GM21528 (cell line): Measurements from ENCODE around the gene PTPRN2.
"Not testable (repeated sequence)": the region's sequence is repeated elsewhere in the genome, so short reads cannot be mapped to it uniquely, and the experiment has no call there.

Experiments
- ATAC-seq: cut with Tn5 transposase; IDR thresholded peaks from one replicate; pipeline ENCODE4 v1.9.1; 2021; ENCODE audit warnings: mild to moderate bottlenecking, moderate library complexity; ENCODE audit not compliant: unreplicated experiment, low FRiP score

PTPRN2 gene

DNA sequence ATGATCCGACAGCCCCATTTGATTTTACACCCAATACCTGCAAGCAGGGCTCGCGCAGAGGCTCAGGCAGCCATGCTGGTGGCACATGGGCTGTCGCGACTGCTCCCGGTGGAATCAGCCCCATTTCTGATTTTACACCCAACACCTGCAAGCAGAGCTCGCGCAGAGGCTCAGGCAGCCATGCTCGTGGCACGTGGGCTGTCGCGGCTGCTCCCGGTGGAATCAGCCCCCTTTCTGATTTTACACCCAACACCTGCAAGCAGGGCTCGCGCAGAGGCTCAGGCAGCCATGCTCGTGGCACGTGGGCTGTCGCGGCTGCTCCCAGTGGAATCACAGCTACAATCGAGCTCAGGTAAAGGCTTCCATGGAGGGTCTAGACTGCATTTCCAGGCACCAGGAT is 244.1 kb downstream of the PTPRN2 start:
- no peak for ATAC-seq

DNA sequence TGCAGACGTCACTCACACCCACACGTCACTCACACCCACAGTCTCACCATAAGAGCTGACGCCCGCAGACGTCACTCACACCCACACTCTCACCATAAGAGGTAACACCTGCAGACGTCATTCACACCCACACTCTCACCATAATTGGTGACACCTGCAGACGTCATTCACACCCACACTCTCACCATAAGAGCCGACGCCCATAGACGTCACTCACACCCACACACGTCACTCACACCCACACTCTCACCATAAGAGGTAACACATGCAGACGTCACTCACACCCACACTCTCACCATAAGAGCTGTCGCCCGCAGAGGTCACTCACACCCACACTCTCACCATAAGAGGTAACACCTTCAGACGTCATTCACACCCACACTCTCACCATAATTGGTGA is 246.5 kb downstream of the PTPRN2 start:
- ATAC-seq = not testable (repeated sequence)

DNA sequence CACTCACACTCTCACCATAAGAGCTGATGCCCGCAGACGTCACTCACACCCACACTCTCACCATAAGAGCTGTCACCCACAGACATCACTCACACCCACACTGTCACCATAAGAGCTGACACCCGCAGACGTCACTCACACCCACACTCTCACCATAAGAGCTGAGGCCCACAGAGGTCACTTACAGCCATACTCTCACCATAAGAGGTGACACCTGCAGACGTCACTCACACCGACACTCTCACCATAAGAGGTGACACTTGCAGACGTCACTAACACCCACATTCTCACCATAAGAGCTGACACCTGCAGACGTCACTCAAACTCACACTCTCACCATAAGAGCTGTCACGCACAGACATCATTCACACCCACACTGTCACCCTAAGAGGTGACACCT is 250.7 kb downstream of the PTPRN2 start:
- ATAC-seq = not testable (repeated sequence)

DNA sequence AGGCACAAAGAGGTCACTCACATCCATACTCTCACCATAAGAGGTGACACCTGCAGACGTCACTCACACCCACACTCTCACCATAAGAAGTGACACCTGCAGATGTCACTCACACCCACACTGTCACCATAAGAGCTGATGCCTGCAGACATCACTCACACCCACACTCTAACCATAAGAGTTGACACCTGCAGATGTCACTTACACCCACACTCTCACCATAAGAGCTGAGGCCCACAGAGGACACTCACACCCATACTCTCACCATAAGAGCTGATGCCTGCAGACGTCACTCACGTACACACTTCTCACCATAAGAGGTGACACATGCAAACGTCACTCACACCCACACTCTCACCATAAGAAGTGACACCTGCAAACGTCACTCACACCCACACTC is 255.1 kb downstream of the PTPRN2 start:
- ATAC-seq = not testable (repeated sequence)

DNA sequence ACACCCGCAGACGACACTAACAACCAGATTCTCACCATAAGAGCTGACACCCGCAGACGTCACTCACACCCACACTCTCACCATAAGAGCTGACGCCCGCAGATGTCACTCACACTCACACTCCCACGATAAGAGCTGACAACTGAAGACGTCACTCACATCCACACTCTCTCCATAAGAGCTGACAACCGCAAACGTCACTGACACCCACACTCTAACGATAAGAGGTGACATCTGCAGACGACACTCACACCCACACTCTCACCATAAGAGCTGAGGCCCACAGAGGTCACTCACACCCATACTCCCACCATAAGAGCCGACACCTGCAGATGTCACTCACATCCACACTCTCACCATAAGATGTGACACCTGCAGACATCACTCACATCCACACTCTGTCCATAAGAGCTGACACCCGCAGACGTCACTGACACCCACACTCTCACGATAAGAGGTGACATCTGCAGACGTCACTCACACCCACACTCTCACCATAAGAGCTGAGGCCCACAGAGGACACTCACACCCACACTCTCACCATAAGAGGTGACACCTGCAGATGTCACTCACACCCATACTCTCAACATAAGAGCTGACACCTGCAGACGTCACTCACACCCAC is 255.7 kb downstream of the PTPRN2 start:
- not testable (repeated sequence) for ATAC-seq

DNA sequence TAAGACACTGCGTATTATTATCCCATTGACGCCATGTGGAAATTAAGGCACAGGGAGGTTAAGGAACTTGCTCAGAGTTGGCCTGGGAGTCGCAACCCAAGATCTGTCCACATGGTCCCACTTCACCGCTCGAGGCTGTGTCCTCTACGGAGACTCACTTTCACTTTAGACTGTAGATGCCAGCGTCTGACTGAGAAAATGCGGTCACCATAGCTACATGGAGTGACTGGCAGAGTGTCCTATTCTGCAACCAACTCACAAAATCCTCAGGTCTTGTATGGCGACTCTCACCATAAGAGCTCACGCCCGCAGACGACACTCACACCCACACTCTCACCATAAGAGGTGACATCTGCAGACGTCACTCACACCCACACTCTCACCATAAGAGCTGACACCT is 257.9 kb downstream of the PTPRN2 start:
- no peak for ATAC-seq

DNA sequence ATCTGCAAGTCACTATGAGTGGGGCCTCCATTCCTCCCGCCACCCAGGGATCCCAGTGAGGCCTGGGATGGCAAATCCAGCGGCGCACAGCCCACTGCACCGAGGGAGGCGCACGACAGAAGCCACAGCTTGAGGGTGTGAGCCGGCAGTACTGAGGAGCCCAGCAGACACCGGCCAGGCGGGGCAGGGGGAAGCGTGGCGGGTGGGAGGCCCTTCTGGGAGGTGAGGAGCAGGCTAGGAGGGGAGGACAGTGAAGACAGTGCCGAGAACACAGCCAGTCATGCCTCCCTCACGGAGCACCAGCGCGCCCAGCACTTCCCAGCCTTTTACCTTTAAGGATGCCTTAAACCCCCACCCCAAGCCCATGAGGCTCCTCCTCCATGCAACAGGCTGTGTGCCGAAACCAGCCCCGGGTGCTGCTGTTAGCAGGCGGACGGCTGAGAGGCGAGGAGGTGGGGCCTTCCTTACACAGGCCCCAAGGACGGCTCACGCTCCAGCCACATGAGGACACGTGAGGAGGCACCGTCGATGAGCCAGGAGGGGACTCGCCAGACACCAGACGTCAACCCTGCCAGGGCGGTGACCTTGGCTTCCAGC is 258.5 kb downstream of the PTPRN2 start:
- no peak for ATAC-seq

DNA sequence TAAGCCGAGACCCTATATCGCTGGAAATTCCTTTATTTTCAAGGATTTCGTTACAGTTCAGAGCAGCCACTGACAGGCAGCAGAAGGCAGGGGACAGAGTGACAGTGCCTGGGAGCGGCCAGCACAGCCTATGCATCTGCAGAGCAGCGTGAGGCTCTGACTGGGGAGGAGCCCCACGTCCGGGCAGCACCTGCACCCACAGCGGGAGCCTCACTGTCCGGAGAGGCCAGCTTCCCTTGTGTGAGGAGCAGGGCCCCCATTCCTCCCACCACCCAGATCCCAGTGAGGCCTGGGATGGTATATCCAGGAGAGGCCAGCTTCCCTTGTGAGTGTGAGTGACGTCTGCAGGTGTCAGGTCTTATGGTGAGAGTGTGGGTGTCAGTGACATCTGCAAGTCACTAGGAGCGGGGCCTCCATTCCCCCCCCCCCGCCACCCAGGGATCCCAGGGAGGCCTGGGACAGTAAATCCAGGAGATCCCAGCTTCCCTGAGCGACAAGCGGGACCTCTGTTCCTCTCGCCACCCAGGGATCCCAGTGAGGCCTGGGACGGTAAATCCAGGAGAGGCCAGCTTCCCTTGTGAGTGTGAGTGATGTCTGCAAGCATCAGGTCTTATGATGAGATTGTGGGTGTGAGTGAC is 259.1 kb downstream of the PTPRN2 start:
- ATAC-seq = no peak

DNA sequence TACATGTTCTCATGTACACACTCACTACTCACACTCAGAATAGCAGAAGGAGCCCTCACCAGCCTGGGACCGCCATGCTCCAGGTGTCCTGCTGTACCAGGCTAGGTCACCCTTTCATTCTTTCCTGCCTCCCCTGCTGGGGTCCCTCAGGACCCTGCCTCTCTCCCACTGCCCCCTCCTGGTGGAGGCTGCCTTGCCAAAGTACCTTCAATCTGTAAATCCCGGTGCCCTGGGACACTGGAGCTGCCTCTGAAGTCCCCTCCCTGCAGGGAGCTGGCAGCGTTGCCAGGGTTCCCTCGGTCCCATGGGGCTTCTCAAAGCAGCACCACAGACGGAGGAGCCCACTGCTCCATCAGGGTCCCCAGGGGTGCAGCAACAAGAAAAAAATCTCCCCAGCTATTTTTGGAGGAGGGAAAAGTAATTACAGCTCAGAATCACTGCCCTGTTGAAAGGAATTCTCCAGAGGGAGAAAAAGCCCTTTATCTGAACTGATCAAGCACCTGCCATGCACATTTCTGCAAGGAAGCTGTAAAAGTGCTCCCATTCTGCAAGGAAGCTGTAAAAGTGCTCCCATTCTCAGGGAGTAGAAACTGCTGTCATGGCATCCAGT is 259.9 kb downstream of the PTPRN2 start:
- ATAC-seq = no peak

DNA sequence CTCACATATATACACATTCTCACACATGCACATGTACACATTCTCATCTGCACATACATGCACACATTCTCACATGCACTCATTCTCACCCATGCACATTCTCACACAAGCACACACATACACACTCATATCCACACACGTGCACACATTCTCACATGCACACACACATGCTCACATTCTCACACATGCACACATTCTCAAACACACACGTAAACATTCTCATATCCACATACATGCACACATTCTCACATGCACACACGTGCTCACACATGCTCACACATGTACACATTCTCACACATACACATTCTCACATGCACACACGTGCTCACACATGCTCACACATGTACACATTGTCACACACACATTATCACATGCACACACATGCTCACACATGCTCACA is 260.6 kb downstream of the PTPRN2 start:
- ATAC-seq = no peak

DNA sequence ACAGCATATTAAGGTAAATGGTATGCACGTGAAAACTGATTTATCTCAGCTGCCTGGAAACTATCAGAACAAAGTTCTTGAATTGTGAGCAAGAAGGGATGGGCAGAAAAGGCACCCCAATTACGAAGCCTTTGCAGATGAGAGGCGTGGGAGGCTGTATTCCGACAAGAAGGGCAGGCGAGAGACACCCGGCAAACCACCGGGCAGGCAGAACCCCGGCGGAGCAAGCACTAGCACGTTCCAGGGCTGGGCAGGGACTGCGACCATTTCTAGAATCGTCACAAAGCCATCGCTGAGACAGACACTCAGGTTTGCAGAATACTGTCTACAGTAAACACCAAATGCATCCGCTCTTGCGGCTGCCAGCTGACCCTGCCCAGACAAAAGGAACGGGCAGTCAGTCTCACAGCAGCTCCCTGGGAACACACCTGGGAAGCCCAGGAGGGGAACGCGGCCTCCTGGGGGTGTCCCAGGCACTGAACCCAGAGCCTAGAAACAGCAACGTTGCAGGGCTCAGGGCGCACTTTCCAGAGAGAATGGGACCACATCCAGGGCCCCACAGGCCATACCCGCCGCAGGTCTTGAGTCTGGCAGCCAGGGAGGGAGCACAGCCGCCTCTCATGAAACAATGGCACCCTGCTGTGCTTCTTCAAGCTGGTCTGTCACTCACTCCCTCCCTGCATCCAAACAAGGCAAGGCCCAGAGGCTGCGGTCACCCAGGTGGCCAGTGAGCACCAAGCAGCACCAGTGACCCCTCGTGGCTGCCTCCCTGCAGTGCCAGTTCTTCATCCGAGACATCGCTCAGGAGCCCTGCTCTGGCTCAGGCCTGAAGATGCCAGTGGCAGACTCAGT is 261.9 kb downstream of the PTPRN2 start:
- ATAC-seq = no peak

DNA sequence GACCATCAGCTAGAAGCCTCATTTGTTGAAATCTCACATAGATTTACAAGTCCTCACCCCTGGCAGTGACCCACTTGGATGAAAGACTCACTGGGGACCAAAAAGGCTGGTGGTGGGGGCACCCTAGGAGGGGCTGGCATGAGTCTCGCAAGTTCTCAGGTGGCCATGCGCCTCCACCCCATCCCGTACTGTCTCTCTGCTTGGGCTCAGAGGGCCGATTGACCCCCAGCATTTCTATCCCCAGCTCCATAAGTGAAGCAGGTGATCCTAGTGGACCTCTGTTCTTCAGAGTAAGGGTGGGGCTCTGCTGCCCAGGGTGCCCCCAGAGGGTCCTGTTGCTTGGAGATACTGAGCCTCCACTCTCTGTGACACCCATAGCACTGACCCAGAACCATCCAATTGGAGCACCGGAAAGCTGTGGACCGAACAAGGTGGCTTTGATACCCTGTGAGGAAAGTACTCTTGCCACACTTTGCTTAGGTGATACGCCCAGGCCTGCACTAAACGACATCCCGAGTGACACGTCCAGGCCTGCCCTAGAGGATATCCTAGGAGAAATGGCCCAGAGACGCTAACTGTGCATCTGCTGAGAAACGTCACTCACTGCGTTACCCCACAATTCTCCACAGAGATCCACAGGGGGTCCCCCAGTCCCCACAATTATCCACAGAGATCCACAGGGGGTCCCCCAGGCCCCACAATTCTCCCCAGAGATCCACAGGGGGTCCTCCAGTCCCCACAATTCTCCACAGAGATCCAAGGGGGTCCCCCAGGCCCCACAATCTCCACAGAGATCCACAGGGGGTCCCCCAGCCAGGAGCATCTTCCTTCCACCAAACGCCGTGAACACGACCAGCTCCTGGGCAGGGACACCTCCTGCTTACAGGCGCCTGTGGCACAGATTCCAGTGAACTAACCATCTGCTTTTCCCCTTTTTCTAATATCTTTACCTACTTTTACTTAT is 262.9 kb downstream of the PTPRN2 start:
- ATAC-seq = no peak

DNA sequence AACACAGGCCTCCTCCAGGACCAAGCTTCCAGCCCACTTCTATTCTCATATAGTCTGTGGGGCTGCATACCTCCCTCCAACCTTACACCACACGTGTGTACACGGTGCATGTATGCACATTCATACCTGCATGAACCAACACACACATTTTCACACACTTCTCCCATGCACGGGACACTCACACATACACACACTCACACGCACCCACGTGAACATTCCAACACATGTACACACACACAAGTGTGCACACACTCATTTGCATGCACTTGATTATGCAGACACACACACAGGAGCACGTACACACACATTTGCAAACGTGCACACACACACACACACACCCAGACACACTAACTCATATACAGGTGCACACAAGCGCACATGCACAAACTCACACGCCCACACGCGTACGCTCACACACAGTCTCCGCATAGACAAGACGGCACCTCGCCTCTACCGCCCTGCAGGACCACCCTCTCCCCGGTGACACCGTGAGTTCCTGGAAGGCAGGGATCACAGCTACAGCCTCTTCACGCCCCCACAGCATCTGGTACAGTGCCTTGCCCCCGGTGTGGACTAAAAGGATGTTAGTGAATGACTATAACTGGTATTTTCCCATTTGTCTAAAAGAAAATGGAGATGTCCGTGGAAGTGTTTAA is 263.8 kb downstream of the PTPRN2 start:
- no peak for ATAC-seq

DNA sequence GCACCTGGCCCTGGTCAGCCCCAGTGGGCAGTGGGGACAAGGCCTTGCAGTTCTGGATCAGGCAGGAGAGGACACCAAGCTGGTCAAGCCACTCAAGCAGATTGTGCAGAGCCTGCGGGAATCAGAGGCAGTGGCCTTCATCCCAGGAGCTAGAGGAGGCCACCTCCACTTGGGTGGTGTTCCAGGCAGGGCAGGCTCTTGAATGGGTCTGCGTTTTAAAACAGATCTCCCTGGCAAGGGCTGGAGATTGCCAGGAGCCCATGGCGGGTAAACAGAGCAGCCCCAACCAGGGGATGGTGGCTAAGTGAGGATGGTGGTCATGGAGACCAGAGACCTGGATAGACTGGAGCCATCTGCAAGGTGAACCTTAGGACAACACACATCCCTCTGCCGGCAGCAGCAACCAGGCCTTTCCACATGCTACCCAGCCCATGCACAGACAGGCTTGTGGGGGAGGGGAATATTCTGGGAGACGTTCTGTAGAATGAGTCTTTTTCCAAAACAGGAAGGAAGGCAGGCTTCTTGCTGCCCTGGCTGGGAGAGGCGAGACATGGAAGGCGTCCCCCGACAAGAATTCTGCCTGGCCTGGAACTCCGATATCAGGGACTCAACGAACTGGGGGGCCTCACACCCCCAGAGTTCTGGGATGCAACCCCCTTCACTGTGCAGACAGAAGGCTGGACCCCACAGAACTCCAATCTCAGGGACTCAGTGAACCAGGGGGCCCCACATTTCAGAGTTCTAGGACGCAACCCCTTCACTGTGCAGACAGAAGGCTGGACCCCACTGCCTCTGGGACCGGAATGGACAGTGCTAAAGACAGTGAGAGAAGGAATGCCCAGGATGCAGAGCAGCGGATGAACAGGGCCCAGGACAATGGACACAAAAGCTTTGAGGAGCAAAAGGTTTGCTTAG is 264.8 kb downstream of the PTPRN2 start:
- ATAC-seq = no peak

DNA sequence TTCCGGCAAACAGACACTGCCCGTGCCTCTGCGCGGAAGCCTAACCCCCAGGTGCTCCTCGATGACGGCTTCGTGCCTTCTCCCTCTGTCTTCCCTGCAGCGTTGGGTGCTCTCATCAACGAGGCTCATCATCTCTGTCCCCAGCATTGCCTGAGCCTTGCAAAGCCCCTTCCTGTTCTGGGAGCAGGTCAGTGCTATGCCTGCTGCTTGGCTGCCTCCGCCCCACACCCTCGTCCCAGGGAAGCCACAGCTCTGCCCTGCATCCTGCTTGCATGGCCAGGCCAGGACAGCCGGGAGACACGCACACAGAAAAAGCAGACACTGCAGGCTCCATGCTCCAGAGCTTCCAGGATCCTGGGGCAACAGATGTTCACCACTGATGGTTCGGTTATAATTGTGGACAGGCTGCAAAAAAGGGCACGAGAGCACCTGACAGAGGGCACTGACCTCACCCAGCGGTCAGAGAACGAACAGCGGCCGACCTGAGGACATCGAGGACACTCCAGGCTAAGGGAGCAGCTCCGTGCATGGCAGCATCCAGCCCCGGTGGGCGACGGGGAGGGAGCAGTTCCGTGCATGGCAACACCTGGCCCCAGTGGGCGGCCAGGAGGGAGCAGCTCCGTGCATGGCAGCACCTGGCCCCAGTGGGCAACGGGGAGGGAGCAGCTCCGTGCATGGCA is 265.5 kb downstream of the PTPRN2 start:
- ATAC-seq = no peak

DNA sequence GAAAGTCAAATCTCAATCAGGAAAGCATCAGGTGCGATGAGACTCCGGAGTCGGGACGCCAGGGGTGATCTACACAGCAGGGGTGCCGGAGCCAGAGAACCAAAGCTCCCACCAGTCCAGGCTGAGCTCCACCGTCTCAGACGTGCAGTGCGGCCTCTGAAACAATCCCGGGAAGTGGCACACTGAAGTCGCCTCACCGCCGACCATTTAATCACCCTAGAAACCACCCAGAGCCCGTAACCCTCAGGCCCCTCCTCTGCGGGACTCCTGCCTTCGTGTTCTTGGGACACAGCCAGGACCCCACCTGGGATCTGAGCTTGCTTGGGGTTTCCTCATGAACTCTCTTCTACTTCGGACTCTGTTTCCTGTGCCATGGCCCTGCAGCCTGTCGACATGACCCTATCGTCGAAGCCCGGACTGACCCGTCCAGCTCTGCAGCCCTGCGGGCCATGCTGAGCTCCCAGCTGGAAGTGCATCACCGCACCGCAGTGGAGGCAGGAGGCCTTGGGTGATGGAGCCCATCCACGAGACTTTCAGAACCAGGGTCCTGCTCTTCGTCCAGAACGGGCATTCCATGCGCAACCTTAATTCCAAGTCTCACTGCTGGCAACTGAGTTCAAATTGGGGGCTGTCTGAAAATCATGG is 266.4 kb downstream of the PTPRN2 start:
- ATAC-seq = no peak

DNA sequence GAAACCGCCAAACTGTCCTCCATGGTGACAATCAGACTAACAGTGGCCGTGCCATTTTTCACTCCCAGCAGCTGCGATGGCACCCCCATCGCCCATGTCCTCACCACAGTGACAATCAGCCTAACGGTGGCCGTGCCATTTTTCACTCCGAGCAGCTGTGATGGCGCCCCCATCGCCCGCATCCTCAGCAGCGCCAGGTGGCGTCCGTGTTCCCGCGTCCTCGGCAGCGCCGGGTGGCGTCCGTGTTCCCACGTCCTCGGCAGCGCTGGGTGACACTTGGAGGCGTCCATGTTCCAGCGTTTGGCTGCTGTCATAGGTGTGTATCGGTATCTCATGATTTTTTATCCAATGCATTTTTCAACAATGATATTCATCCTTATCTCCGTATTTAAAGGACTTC is 267.3 kb downstream of the PTPRN2 start:
- no peak for ATAC-seq
